Measurements from ENCODE around the gene SLC6A8. TPM values are rescaled to one million over a fixed set of nuclear protein-coding genes. Genes with fewer than 3 reads are reported as not detected.
"Not testable (repeated sequence)": the region's sequence is repeated elsewhere in the genome, so short reads cannot be mapped to it uniquely, and the experiment has no call there.

Gene SLC6A8
- total RNA-seq, 1 donor from 2014 or later = 165 TPM

GRCh38 chrX:153672531-153673427, 14.9 kb upstream of the SLC6A8 start:
- no peak for DNase-seq (ENCODE audit: low spot score)

DNA sequence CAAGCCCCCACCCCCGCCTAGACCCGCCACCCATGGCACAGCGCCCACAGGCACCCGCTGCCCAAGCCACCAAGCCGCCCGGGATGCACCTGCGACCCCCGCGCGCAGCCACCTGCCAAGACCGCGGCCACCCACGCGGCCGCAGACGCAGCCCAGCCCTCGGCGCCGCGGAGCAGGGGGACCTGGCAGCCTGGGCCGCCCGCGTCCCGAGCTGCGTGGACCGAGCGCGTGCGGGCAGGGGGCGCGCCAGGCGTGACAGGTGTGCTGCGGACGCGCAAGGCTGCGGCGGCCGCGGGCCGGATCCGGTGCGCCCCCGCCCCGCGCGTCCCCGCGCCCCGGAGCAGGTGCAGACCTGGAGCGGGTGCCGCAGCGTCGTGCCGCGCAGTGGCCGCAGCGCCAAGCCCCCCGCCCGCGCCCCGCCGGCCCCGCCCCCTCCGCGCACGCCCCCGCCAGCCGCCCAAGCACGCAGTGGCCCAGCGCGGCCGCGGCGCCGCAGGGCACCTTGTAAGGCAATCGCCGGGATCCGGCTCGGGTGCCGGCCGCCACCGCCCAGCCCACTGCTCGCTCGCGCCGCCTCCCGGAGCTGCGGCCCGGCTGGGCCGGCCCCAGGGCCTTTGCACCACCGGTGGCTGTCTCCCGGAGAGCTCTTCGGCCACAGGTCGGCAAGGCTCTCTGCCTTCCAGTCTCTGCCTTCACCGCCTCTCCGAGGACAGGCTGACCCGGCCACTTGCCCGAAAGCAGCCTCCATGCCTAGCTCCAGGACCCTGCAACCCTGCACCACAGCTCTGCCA, 14.1 kb upstream of the SLC6A8 start, which contains the start of gene PNCK:
Gene PNCK, minus strand, starts transcription at position 386 of the 791 bp plus-strand sequence. CDS start 737 bp downstream, outside the sequence.
- DNase-seq (ENCODE audit: low spot score) = no peak

DNA sequence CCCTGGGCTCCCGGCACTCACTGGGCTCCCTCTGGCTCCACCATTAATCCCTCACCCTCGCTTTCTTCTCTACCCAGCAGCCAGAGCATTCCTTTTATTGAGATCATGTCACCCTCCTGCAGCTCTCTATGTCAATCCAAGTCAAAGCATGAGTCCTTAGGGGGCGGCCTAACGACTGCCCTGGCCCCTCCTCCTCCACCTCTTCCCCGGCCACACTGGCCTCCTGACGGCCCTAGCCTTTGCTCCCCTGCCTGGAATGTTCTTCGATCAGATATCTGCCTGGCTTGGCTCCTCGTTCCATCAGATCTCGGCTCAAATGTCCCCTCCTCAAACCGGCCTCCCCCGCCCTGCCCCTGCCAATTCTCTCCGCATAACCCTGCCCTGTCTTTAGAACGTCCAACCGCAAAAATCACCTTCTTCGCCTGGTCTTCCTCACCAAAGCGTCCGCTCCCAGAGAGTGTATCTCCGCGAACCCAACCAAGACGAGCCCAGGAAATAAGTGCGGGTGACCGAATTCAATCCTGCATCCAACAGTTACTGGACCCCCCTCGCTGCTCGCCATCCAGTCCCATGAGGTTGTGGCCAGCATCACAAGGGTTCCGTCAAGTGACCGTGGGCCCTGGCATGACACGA, 13.4 kb upstream of the SLC6A8 start:
- no peak for DNase-seq (ENCODE audit: low spot score)

- no peak for DNase-seq (ENCODE audit: low spot score)
These were observed 6.6 kb upstream of the SLC6A8 start for GRCh38 chrX:153681175-153681574.

GRCh38 chrX:153683486-153683885, 4.2 kb upstream of the SLC6A8 start:
- not testable (repeated sequence) for DNase-seq (ENCODE audit: low spot score)

DNA sequence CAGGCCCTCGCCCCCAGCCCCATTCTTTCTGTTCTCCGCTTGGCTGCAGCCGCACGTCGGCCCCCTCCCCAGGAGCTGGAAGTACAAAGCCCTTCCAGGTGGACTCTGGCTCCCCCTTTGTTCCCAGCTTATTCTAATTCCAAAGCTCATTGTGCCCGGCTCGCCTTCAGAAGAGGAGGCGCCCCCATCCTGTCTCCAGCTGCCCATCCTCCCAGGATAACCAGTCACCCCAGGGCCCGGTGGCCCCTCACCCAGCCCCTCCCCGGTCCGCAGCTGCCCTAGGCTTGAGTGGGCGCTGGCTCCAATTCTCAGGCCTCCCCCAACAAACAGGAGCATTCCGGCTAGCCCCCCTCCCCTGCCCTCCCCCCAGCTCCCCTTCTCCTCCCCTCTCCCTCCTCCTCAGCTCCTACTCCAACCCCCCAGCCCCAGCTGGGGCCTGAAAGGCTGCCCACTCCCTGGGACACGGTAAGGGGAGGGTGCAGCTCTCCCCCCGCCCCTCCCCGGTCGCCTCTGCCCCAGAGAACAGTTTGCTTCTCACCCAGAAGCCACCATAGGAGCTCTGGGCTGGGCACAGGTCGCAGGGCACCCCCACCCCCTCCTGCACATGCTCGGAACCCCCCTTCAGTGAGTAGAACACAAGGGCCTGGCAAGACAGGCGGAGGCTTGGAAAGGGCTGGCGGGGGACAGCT, 3.1 kb upstream of the SLC6A8 start:
- no peak for DNase-seq (ENCODE audit: low spot score)

GRCh38 chrX:153685156-153685536, 2.6 kb upstream of the SLC6A8 start:
- no peak for DNase-seq (ENCODE audit: low spot score)

DNA sequence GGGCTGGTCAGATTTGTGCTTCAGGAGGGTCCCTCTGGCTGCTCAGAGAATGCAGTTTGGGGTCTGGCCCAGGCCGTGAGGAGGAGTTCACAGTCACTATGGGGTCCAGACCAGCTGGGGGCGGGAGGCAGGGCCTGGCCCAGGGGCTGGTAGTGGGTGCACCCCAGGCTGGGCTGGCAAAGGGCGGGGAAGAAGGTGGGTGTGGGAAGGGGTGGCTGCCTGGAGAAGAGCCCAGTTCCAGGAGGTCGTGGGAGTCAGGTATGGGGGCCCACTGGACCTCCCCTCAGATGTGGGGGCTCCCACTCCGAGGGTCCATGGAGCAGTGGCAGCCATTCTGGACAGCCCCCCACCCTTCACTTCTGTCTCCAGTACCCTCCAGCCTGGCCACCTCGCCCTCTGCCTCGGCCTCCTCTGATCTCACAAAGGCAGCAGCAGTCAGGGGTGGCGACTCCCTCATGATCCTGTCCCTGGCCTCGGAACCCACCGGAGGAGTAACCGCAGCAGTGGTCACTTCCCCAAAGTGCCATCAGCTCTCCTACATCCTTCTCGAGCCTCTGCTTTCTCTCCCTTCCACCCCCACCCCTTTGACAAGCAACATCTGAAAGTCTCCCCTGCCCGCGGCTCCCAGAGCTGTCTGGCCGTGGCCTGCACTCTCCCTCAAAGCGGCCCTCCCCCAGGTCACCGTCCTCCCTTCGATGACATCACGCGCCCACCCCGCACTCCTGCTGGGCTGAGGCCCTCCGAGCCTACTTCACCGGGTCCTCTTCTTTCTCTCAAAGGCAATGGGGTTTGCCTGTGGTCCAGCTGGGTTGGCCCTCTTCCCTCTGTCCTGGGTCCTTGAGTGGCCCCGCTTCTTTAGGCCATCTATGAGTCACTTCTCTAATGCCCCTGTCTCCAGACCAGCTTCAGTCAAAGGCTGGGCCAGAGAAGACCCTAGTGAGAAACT, 1.7 kb upstream of the SLC6A8 start:
- DNase-seq (ENCODE audit: low spot score) = no peak

GRCh38 chrX:153686711-153687110, 1.0 kb upstream of the SLC6A8 start:
- no peak for DNase-seq (ENCODE audit: low spot score)

GRCh38 chrX:153688071-153688470, 345 bp downstream of the SLC6A8 start:
- no peak for DNase-seq (ENCODE audit: low spot score)

DNA sequence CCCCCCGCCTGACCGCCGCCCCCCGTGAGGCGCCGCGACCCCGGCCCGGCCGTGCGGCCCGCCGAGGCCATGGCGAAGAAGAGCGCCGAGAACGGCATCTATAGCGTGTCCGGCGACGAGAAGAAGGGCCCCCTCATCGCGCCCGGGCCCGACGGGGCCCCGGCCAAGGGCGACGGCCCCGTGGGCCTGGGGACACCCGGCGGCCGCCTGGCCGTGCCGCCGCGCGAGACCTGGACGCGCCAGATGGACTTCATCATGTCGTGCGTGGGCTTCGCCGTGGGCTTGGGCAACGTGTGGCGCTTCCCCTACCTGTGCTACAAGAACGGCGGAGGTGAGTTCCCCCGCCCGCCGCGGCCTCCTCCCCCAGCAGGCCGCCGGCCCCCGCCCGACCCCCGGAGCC, 780 bp downstream of the SLC6A8 start:
- no peak for DNase-seq (ENCODE audit: low spot score)

DNA sequence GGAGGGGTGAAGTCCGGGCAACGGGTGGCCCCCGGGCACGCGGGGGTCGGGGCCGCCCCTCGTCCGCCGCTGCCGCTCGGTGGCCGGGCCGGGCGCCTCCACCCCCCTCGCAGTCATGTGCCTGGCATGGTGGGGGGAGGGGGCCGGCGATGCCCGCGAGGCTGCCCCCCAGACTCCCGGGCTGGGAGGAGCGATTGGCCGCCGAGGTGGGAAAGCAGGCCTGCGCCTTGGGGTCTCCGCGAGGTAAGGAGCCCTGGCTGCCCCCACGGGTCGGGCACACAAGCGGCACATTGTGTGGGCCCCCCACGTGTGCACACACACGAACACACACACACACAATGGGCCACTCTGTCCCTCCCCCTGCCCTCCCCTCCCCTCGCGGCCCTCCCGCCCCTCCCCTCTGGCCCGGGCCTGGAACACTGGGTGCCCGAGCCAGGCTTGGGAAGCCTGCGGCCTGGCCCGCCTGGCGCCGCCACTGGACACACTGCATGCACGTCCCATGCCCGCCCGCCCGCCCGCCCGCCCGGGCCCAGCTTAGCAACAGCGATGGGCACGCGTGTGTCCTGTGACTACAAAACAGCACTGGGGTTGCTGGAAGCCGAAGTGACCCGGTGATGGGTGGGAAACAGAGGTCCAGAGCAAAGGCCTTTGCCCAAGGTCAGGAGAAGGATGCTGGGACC, 1.3 kb downstream of the SLC6A8 start:
- no peak for DNase-seq (ENCODE audit: low spot score)

GRCh38 chrX:153689654-153690465, 2.1 kb downstream of the SLC6A8 start:
- no peak for DNase-seq (ENCODE audit: low spot score)

- no peak for DNase-seq (ENCODE audit: low spot score)
These were observed 2.7 kb downstream of the SLC6A8 start for GRCh38 chrX:153690466-153690865.

- DNase-seq (ENCODE audit: low spot score) = not testable (repeated sequence)
These were observed 3.5 kb downstream of the SLC6A8 start for GRCh38 chrX:153691032-153691827.

- DNase-seq (ENCODE audit: low spot score) = no peak
These were observed 4.3 kb downstream of the SLC6A8 start for GRCh38 chrX:153692003-153692402.

- DNase-seq (ENCODE audit: low spot score) = no peak
These were observed 5.0 kb downstream of the SLC6A8 start for GRCh38 chrX:153692611-153693156.
